ENCODE results near the gene INPP5E.
A peak's percentile ranks its signal among the peaks of the same experiment; 100 is the strongest.

The INPP5E gene

GRCh38 chr9:136439481-136440408, at the start of gene INPP5E:
Gene INPP5E (minus strand): TSS chr9:136439845. CDS start chr9:136439419, 426 bp downstream.
- DNase-seq (ENCODE audit: low read depth in 2 of 2, low spot score in 1 of 2) = peak; percentile 60 to 73

- DNase-seq (ENCODE audit: low read depth in 2 of 2, low spot score in 1 of 2) = peak; percentile 21 to 59
These were observed 48.9 kb upstream of the INPP5E start for GRCh38 chr9:136488247-136489214.

GRCh38 chr9:136487672-136488071, 48.0 kb upstream of the INPP5E start:
- DNase-seq (ENCODE audit: low read depth in 2 of 2, low spot score in 1 of 2) = no peak

GRCh38 chr9:136486823-136487620, 47.4 kb upstream of the INPP5E start:
- DNase-seq (ENCODE audit: low read depth in 2 of 2, low spot score in 1 of 2) = no peak

GRCh38 chr9:136486131-136486530, 46.5 kb upstream of the INPP5E start:
- no peak for DNase-seq (ENCODE audit: low read depth in 2 of 2, low spot score in 1 of 2)

GRCh38 chr9:136485049-136486045, 45.7 kb upstream of the INPP5E start:
- peak; percentile 67 to 81 for DNase-seq (ENCODE audit: low read depth in 2 of 2, low spot score in 1 of 2)

GRCh38 chr9:136484153-136485048, 44.8 kb upstream of the INPP5E start:
- DNase-seq (ENCODE audit: low read depth in 2 of 2, low spot score in 1 of 2) = no peak

GRCh38 chr9:136483589-136484152, 44.0 kb upstream of the INPP5E start:
- DNase-seq (ENCODE audit: low read depth in 2 of 2, low spot score in 1 of 2) = peak; percentile 85 to 86

GRCh38 chr9:136482793-136483588, 43.3 kb upstream of the INPP5E start, which contains the start of gene SEC16A:
Gene SEC16A (minus strand): TSS chr9:136483040. CDS start chr9:136477615, 5,425 bp downstream.
- DNase-seq (ENCODE audit: low read depth in 2 of 2, low spot score in 1 of 2) = peak; percentile 99 to 100

- DNase-seq (ENCODE audit: low read depth in 2 of 2, low spot score in 1 of 2) = no peak
These were observed 42.6 kb upstream of the INPP5E start for GRCh38 chr9:136482046-136482792.

GRCh38 chr9:136481558-136481957, 41.9 kb upstream of the INPP5E start:
- DNase-seq (ENCODE audit: low read depth in 2 of 2, low spot score in 1 of 2) = no peak

- DNase-seq (ENCODE audit: low read depth in 2 of 2, low spot score in 1 of 2) = no peak
These were observed 36.9 kb upstream of the INPP5E start for GRCh38 chr9:136476369-136477150.

- no peak for DNase-seq (ENCODE audit: low read depth in 2 of 2, low spot score in 1 of 2)
These were observed 35.6 kb upstream of the INPP5E start for GRCh38 chr9:136474974-136475865.

GRCh38 chr9:136474021-136474640, 34.5 kb upstream of the INPP5E start:
- no peak for DNase-seq (ENCODE audit: low read depth in 2 of 2, low spot score in 1 of 2)
